HG03354 (cell line): ENCODE results near the gene MUC13.

ENCODE experiments used
- ATAC-seq: cut with Tn5 transposase; IDR thresholded peaks from one replicate; pipeline ENCODE4 v1.9.1; 2021; ENCODE audit warnings: mild to moderate bottlenecking; ENCODE audit not compliant: unreplicated experiment, poor library complexity, severe bottlenecking

Gene MUC13

DNA sequence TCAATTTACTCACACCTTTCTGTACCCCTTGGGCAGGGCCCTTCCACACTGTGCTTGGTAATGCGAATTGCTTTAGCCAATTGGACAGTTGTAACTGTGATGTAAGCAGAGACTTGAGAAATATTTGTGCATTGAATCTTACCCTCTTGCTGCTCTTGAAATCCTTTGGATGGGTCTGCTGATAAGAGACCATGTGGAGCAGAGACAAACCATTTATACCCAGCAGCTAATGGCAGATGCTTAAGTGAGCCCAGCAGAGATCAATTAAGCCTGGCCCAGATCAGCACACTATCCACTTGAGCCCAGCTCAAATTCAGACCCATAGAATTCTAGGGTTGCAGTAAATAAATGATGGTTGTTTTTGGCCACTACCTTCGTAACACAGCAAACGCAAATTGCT is 19.3 kb downstream of the MUC13 start:
- ATAC-seq, result no peak

DNA sequence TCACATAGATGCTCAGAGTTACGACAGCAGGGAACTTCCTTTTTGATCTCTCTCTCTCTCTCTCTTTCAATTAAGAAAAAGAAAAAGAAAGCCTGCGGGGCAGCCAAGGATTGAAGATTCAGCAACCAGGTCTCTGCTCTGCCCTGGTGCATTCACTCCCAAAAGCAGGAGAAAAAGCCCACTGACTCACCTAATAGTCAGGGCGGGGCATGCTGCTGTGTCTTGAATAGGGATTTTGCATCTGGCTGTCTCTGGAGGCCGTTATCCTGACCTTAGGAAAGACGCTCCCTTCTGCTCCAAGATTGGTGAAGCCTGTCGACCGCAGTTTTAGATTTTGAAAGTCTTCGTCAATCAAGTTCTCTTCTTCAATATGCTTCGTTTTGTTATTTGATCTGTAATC is 26.6 kb downstream of the MUC13 start:
- ATAC-seq, result no peak

DNA sequence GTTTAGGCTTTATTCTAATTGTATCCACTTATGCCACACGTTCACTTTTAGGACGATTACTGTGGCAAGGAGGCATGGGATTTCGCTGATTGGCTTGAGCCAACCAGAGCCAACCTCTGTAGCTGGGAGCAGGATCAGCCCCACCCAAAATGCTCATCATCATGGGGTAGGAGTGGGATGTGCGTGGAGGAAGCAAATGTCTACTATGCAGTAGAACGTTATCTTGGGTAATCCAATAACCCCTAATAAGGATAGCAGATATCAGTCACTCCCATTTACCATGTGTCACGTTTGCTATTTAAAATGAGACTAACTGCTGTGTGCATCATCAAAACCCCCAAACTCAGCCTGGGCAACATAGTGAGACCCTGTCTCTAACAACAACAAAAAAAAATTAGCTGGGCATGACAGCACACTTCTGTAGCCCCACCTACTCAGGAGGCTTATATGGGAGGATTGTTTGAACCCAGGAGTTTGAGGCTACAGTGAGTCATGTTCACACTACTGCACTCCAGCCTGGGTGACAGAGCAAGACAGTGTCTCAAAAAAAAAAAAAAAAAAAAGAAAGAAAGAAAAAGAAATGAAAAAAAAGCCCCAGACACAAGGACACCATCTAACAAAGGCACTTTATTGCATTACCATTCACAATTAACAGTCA is 29.6 kb downstream of the MUC13 start:
- no peak for ATAC-seq

DNA sequence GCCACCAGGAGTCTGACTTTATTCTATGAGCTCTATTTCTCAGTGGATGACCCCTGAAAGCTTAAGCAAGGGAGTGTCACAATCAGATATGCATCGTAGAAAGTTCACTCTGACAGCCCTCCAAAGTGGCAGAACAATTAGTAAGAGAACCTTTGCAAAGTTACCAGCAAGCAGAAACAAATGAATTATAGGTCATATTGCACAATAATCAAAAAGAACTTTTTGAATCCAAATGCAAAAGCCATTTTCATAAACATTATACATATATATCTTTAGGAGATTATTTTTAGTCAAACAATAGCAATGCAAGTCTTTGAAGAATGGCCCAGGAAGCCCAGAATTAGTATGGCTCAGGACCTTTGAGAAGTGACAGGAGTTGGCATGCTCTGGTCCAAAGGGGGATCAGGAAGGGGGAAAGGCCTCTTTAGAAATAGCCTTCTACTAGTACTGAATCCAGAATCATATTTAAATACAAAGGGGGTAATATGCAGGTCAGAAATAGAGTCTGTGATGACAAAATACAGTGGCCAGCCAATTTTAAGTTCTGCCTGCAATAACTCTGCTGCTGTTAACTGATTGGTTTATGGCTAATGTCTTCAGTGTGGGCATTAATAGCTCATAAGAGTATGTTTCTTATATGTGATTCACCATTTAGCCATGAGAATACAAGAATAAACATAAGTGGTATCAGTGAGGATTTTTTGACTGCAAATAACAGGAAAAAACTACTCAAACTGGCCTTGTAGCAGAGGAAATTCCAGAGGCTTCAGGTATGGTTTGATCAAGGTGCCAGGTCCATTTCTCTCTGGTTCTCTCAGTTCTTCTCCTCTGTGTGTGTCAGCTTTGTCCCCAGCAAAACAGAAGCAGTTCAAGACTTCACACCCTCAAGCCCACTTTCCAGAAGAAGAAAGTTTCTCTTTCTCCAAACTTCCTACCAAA is 30.4 kb downstream of the MUC13 start:
- ATAC-seq, result no peak

DNA sequence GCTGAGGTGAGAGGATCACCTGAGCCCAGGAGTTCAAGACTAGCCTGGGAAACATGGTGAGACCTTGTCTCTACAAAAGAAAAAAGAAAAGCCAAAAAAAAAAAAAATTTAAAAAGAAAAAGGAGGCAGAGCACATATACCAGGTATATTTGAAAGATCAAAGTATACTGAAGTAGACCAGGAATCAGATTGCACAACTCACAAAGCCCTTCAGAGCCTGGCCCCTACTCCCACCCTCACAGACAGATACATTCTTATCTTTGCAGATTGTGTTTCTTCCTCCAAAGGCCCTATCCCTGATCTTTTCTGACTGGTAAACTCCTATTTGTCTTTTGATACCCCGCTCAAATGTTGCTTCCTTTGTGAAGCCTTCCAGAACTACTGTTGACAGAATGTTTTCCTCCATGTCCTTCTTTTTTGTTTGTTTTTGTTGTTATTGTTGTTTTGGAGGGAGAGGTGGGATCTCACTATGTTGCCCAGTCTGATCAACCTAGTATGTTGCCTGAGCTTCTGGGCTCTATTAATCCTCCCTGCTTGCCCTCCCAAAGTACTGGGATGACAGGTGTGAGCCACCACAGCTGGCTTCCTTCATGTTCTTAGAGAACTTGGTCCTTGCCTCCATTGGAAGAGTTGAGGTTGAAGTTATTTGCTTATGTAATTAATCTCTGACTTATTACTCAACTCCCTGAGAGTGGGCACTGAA is 37.6 kb downstream of the MUC13 start:
- ATAC-seq, result no peak

- no peak for ATAC-seq
These were observed 38.8 kb downstream of the MUC13 start for GRCh38 chr3:124895756-124896155.

DNA sequence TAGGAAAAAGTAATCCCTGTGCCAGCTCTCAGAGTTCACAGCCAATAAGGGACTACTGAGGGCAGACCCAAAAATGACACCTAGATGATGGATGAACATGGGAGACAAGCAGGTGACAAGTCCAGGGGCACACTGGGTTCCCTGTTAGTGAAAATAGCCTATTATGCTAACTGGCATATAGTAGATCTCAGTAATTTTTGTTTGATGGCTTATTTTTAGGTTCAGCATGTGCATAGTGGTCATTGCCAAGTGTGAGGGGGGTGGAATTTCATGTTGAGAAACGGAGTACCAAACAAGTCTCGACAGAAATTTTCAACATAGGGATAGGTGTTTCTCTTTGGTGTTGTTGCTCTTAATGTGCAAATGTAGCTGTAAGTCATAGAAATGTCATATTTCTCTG is 41.0 kb downstream of the MUC13 start:
- no peak for ATAC-seq

GRCh38 chr3:124890573-124891190 is 43.9 kb downstream of the MUC13 start:
- ATAC-seq, result no peak

DNA sequence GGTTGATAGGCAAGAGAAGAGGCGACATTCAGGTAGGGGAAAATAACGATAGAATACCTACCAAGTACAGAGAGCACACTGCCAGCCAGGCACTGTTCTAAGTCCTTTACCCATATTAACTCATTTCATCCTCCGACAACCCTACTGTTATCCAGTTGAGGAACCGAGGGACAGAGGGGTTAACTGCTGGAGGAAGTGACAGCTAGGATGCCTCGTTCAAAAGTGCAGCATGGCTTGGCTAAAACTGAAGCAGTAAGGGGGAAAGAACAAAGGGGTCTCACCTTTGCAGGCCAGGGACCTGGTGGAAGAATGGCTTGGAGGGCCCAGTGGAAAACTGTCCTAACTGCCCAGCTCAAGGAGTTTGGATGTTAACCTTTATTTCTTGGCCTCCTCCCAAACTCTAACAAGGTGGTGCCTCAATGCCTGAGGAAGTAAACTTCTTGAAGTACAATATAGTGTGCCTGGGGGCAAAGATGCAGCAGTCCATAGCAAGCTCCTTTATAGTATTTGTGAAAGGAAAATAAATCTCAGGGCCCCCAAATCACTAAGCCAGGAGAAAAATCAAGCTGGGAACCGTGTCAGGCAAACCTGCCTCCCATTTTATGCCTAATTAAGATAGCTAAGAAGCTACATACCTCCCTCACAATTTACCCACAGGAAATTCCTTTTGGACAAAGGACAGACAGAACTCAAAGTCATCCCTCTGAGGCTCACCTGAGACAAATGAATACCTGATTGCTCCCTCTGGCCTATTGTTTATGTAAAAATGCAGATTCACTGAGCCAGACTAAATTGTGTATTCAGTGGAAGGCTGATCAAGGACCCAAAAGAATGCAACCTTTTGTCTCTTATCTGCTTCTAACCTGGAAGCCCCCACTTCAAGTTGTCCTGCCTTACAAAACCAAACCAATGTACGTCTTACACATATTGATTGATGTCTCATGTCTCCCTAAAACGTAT is 45.8 kb downstream of the MUC13 start:
- no peak for ATAC-seq

DNA sequence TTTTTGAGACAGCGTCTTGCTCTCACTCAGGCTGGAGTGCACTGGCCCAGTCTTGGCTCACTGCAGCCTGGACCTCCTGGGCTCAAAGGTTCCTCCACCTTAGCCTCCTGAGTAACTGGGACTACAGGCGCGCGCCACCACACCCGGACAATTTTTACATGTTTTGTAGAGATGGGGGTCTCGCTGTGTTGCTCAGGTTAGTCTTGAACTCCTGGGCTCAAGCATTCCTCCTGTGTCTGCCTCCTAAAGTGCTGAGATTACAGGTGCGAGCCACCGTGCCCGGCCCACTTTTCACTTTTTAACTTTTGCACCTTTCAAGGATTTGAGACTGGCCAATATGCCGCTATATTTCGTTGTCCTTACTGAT is 46.6 kb downstream of the MUC13 start:
- ATAC-seq, result no peak

GRCh38 chr3:124887177-124887931 is 47.2 kb downstream of the MUC13 start, which contains the start of gene ITGB5:
ITGB5 (minus strand) TSS chr3:124887365; CDS start chr3:124887000, 365 bp downstream.
- ATAC-seq, result peak; percentile 62

DNA sequence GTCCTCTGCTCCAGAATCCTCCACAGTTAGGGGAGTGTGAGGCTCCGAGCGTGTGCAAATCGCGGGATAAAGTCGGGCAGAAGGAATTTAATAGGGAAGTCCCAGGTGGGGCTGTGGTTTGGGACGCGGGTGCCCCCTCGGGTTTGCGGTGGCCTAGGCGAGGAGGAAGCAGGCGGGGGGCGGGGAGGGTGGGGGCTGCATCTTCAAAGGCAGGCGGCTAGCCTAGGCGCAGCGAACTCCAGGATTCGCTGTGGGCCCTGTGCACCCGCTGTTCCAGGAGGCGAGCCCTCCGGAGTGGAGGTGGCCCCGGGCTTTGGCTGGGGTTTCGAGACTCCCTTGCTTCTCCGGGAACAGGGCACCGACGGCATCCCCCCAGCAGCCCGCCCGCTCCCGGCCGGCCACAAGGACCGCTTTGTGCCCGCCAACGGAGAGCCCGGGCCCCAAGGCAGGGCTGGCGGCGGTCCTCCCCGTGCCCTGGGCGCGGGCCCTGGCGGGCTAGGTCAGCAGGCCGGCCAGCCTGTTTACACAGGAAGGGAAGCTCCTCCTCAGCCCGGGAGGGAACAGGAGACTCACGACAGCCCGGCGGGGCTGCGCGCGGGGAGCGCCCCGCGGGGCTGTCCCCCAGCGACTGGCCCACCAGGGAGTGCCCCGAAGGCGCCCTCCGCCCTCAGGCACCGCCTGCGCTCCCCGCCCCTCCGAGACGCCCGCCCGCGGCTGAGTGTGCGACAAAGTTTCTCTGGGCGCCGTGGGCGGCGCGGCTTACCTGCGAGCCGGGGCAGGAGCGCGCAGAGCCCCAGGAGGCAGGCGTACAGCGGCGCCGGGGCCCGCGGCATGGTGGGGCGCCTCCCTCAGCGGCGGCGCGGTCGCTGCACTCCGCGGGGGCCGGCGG is 48.1 kb downstream of the MUC13 start:
- ATAC-seq, result peak; percentile 43

GRCh38 chr3:124885466-124886167 is 48.9 kb downstream of the MUC13 start:
- ATAC-seq, result no peak

- no peak for ATAC-seq
These were observed 50.0 kb downstream of the MUC13 start for GRCh38 chr3:124884474-124885101.

DNA sequence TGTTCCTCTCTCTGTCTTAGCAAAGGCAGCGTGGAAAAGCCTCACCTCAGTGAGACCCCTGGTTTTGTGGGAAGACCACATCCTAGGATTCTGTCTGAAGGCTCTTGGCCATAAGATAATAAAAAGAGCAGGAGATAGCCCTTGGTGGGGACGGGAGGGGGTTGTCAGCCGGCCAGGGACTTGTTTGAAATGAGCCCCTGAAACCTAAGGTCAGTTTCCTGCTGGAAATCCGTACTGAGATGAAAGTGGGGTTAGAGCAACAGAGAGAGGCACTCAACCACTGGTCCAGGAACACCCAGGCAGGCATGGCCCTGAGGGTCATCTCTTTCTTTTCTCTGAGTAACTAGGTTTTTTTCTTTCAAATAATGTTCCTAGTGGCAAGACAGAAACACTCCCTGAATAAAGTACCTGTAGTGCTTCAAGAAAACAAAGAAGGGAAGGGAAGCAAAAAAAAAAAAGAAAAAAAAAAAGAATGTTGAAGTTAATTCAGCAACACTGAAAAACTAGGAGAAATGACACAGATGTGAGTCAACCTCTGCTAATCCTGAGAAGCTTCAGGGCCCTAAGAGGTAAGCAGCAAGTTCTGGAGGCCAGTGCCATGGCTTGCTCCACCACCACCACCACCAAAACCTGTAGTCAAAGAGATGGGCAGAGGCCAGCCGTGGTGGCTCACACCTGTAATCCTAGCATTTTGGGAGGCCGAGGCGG is 50.6 kb downstream of the MUC13 start:
- no peak for ATAC-seq
